ENCODE results near the gene SPATA7.

SPATA7 gene

GRCh38 chr14:88420187-88420586, 34.7 kb downstream of the SPATA7 start:
- no peaks in the 10 kb centered on the region for H3K9me3 ChIP-seq
- no peaks in the 10 kb centered on the region for H3K36me3 ChIP-seq
- no peaks in the 10 kb centered on the region for H3K27me3 ChIP-seq
- no peaks in the 10 kb centered on the region for H3K4me1 ChIP-seq (ENCODE audit: control insufficient read depth in 1 of 2, insufficient read depth in 1 of 2, low read depth in 1 of 2, low read length in 1 of 2)
- H3K27ac ChIP-seq = no peak overlapping the region
- TF ChIP-seq CTCF (IDR thresholded peaks at IDR 0.05) = no peak
- no peak overlapping the region for H3K4me3 ChIP-seq (ENCODE audit: low read depth in 1 of 2, low read length in 1 of 2)

- no peak for TF ChIP-seq CTCF (IDR thresholded peaks at IDR 0.05)
- Histone ChIP-seq H3K27ac (no peak overlapping the region), H3K9me3 (no peaks in the 10 kb centered on the region), H3K36me3 (no peaks in the 10 kb centered on the region), H3K27me3 (no peaks in the 10 kb centered on the region), H3K4me3 (ENCODE audit: low read depth in 1 of 2, low read length in 1 of 2) (no peak overlapping the region), H3K4me1 (ENCODE audit: control insufficient read depth in 1 of 2, insufficient read depth in 1 of 2, low read depth in 1 of 2, low read length in 1 of 2) (no peaks in the 10 kb centered on the region)
These were observed 35.8 kb downstream of the SPATA7 start for GRCh38 chr14:88421286-88421685.

DNA sequence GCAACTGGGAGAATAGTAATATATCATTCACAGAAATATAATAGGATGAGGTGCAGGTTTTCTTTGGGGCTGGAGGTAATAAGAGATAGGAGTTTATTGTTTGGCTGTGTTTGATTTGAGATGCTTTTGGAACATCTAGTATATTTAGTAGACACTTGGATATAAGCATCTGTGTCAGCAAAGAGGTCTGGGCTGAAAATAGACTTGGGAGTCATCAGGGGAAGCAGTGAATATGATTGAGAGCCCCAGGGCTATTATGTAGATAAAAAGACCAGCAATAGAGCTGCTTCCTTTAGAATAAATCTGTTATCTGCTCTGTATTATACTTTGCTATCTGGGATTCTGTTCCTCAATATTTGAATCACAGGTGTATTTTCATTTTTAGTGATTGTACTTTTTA, 36.6 kb downstream of the SPATA7 start:
- Histone ChIP-seq H3K27me3 (no peaks in the 10 kb centered on the region), H3K36me3 (no peaks in the 10 kb centered on the region), H3K27ac (no peak overlapping the region), H3K9me3 (no peaks in the 10 kb centered on the region), H3K4me1 (ENCODE audit: control insufficient read depth in 1 of 2, insufficient read depth in 1 of 2, low read depth in 1 of 2, low read length in 1 of 2) (no peaks in the 10 kb centered on the region), H3K4me3 (ENCODE audit: low read depth in 1 of 2, low read length in 1 of 2) (no peak overlapping the region)
- no peak for TF ChIP-seq CTCF (IDR thresholded peaks at IDR 0.05)

GRCh38 chr14:88422919-88423650, 37.6 kb downstream of the SPATA7 start:
- Histone ChIP-seq H3K27ac (no peak overlapping the region), H3K36me3 (no peaks in the 10 kb centered on the region), H3K27me3 (no peaks in the 10 kb centered on the region), H3K4me1 (ENCODE audit: control insufficient read depth in 1 of 2, insufficient read depth in 1 of 2, low read depth in 1 of 2, low read length in 1 of 2) (no peaks in the 10 kb centered on the region), H3K9me3 (no peaks in the 10 kb centered on the region), H3K4me3 (ENCODE audit: low read depth in 1 of 2, low read length in 1 of 2) (no peak overlapping the region)
- TF ChIP-seq CTCF (IDR thresholded peaks at IDR 0.05) = no peak

GRCh38 chr14:88424573-88424972, 39.1 kb downstream of the SPATA7 start:
- no peak for TF ChIP-seq CTCF (IDR thresholded peaks at IDR 0.05)
- H3K27me3 ChIP-seq = no peaks in the 10 kb centered on the region
- no peaks in the 10 kb centered on the region for H3K9me3 ChIP-seq
- no peak overlapping the region for H3K4me3 ChIP-seq (ENCODE audit: low read depth in 1 of 2, low read length in 1 of 2)
- H3K36me3 ChIP-seq = no peaks in the 10 kb centered on the region
- no peak overlapping the region for H3K27ac ChIP-seq
- H3K4me1 ChIP-seq (ENCODE audit: control insufficient read depth in 1 of 2, insufficient read depth in 1 of 2, low read depth in 1 of 2, low read length in 1 of 2) = no peaks in the 10 kb centered on the region
